Duodenal mucosa (tissue), 2 donors: ENCODE results near the gene NID1.

Experiments used
- H3K27ac ChIP-seq: one replicate; pipeline ENCODE4 v1.7.0; 2013; ENCODE audit warnings: low read depth, low read length
- H3K27me3 ChIP-seq, 2 donors: one replicate each; pipeline ENCODE4 v1.7.0; 2013; ENCODE audit warnings: low read length in 2 of 2, control low read depth in 1 of 2; ENCODE audit not compliant: insufficient read depth in 2 of 2, control insufficient read depth in 1 of 2
- H3K36me3 ChIP-seq, 2 donors: one replicate each; pipeline ENCODE4 v1.7.0; 2013; ENCODE audit warnings: low read length in 2 of 2, control low read depth in 1 of 2; ENCODE audit not compliant: insufficient read depth in 2 of 2, control insufficient read depth in 1 of 2
- H3K4me1 ChIP-seq, 2 donors: one replicate each; pipeline ENCODE4 v1.7.0; 2013; ENCODE audit warnings: low read length in 2 of 2, control low read depth in 1 of 2; ENCODE audit not compliant: insufficient read depth in 2 of 2, control insufficient read depth in 1 of 2
- H3K4me3 ChIP-seq, 2 donors: one replicate each; pipeline ENCODE4 v1.7.0; 2013; ENCODE audit warnings: low read length in 2 of 2, low read depth in 1 of 2
- H3K9ac ChIP-seq, 2 donors: one replicate each; pipeline ENCODE4 v1.7.0; 2013; ENCODE audit warnings: low read length in 2 of 2, low read depth in 1 of 2
- H3K9me3 ChIP-seq, 2 donors: one replicate each; pipeline ENCODE4 v1.7.0; 2013; ENCODE audit warnings: low read length in 2 of 2, control low read depth in 1 of 2; ENCODE audit not compliant: control insufficient read depth in 1 of 2

NID1 gene

DNA sequence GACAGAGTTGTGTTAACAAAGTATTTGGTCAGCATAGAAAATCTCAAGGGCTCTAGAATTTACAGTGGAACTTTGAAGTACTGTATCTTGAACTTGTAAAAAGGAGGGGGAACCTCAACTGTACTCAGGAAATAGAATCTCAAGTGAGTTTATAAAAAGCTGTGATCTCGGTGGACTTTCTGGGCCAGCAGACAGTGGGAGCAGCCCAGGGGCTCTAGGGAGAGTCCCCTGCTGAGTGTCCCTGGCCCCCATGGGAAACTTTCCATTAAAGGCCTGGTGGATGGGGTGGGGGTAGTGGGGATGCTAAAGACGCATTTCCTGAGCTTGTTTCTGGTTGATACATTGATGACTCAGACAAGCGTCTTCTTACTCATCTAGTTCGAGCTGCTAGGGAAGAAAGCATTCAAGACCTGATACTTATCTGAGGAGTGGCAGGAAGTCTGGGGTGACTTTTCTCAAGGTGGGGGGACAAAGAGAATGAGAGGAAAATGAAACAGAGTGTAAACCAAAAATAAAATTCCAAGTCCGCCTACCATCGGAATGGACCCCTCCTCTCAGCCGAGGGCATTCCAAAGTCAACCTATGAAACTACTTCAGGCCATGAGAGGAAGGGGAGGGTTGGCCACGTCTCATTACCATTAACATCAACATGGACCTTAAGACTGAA lies 65.5 kb downstream of the NID1 start:
- Histone ChIP-seq H3K4me3 (no peak overlapping the region), H3K27ac (no peak overlapping the region), H3K9me3 (no peaks in the 10 kb centered on the region), H3K9ac (no peak overlapping the region), H3K27me3 (no peaks in the 10 kb centered on the region), H3K4me1 (peaks cover 0 to 5% of the 10 kb centered on the region in 2 donors), H3K36me3 (no peaks in the 10 kb centered on the region)

DNA sequence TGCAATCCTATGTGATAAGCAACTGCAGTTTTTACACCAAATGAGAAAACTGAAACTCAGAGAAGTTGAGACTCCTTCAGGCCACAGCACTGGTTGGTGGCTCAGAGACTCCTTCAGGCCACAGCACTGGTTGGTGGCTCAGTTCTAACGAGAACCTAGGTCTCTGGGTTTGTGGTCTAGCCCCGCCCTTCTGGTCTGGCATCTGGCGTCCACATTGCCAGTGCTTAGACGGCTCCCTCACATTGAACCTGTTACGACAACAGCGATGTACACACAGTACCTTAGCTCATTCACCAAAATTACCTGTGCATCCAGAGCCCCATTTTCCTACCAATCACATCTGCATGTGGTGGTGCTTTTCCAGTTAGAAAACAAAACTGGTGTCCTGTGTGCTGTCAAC lies 66.1 kb downstream of the NID1 start:
- H3K27me3 ChIP-seq: no peaks in the 10 kb centered on the region
- H3K4me1 ChIP-seq: peaks cover 0 to 5% of the 10 kb centered on the region in 2 donors
- H3K4me3 ChIP-seq: no peak overlapping the region
- H3K9ac ChIP-seq: no peak overlapping the region
- no peak overlapping the region for H3K27ac ChIP-seq
- no peaks in the 10 kb centered on the region for H3K9me3 ChIP-seq
- peaks cover 0 to under 1% of the 10 kb centered on the region in 2 donors for H3K36me3 ChIP-seq

DNA sequence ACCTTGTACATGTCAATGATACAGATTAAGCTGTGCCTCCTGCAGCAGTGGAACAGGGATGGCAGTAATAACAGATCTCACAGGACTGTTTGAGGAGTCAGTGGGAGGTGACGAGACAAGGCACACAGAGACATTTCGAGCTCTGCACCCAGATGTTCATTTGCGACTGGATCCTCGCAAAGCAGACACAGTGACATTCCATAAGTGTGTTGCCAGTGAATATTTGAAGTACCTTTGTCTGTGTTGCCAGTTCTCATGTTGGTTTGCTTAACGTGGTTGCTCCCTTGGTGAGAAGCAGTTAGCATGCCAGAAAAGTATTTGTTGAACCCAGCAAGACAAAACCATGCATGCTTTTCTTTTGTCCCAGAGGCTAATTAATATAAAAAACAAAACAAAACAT lies 67.0 kb downstream of the NID1 start:
- no peaks in the 10 kb centered on the region for H3K27me3 ChIP-seq
- peaks cover 0 to 5% of the 10 kb centered on the region in 2 donors for H3K4me1 ChIP-seq
- no peak overlapping the region for H3K9ac ChIP-seq
- peaks cover 0 to 9% of the 10 kb centered on the region in 2 donors for H3K36me3 ChIP-seq
- no peak overlapping the region for H3K27ac ChIP-seq
- H3K9me3 ChIP-seq: no peaks in the 10 kb centered on the region
- no peak overlapping the region for H3K4me3 ChIP-seq

- H3K9ac ChIP-seq: no peak overlapping the region
- H3K36me3 ChIP-seq: peaks cover 0 to 9% of the 10 kb centered on the region in 2 donors
- H3K27ac ChIP-seq: no peak overlapping the region
- H3K4me3 ChIP-seq: no peak overlapping the region
- H3K27me3 ChIP-seq: no peaks in the 10 kb centered on the region
- H3K4me1 ChIP-seq: peaks cover 0 to 5% of the 10 kb centered on the region in 2 donors
- H3K9me3 ChIP-seq: no peaks in the 10 kb centered on the region
Measured at GRCh38 chr1:235997049-235997448, 67.8 kb downstream of the NID1 start.

DNA sequence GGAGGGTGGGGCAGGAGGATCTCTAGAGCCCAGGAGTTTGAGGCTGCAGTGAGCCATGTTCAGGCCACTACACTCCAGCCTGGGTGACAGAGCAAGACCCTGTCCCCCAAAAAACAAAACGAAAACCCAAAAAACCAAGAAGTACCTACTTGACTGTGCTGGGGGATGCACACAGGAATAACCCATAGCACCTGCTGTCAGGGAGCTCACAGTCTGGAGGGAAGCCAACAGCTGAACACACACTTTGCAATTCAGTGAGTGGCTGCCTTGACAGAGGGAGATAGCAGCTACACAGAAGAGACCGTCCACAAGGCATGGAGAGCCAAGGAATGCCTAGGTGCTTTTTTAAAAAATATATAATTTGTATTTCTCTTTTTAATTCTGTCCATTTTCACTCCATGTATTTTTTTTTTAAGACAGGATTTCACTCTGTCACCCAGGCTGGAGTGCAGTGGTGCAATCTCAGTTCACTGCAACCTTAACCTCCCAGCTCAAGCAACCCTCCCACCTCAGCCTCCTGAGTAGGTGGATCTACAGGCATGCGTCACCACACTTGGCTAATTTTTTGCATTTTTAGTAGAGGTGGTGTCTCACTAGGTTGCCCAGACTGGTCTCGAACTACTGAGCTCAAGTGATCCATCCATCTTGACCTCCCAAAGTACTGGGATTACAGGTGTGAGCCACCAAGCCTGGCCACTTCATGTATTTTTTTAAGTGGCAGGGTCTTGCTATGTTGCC lies 68.7 kb downstream of the NID1 start:
- Histone ChIP-seq H3K4me1 (peaks cover 0 to 1% of the 10 kb centered on the region in 2 donors), H3K36me3 (peaks cover 0 to 9% of the 10 kb centered on the region in 2 donors)

DNA sequence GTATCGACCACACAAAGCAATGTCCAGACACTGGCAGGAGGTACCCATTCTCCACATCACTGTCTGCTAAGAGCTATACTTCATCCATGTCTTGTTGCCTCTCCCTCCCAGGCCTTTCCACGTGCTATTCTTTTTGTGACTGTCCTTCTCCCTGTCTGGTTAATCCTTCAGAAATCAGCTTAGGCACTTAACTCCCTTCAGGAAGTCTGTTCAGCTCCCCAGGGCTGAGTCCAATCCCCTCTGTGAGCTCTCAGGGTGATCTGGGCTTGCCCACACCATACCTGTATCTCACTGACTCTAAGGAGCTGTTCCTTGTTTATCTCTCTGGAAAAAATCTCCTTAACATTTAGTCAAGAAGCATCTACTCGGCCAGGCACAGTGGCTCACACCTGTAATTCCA lies 69.4 kb downstream of the NID1 start:
- Histone ChIP-seq H3K27me3 (no peaks in the 10 kb centered on the region), H3K27ac (no peak overlapping the region), H3K9ac (no peak overlapping the region), H3K9me3 (no peaks in the 10 kb centered on the region), H3K4me1 (no peaks in the 10 kb centered on the region), H3K36me3 (peaks cover 0 to 11% of the 10 kb centered on the region in 2 donors), H3K4me3 (no peak overlapping the region)

More for the DNA sequence above, 68.7 kb downstream of the NID1 start:
- no peaks in the 10 kb centered on the region for H3K27me3 ChIP-seq
- H3K9ac ChIP-seq: no peak overlapping the region
- no peaks in the 10 kb centered on the region for H3K9me3 ChIP-seq
- H3K27ac ChIP-seq: no peak overlapping the region
- no peak overlapping the region for H3K4me3 ChIP-seq

DNA sequence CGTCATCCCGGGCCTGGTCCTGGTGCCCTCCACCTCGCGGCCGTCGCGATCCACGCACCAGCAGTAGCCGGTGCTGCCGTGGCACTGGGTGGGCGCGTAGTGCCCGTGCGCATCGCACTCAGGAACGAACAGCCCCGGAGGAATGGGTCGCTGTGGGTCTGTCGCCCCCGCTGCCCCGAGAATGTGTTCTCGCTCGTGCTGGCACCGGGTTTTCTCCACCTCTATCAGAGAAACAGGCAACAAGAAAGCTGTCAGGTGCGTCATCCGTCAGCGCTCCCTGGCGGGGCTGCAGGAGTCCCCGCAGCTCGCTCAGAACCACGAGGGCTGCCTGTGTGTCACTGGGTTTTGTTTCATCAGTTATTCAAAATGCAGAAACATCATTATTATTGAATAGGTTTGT lies 71.2 kb downstream of the NID1 start:
- H3K4me1 ChIP-seq: no peaks in the 10 kb centered on the region
- H3K27me3 ChIP-seq: no peaks in the 10 kb centered on the region
- peaks cover 0 to 15% of the 10 kb centered on the region in 2 donors for H3K36me3 ChIP-seq
- no peaks in the 10 kb centered on the region for H3K9me3 ChIP-seq
- no peak overlapping the region for H3K9ac ChIP-seq
- H3K4me3 ChIP-seq: no peak overlapping the region
- no peak overlapping the region for H3K27ac ChIP-seq

DNA sequence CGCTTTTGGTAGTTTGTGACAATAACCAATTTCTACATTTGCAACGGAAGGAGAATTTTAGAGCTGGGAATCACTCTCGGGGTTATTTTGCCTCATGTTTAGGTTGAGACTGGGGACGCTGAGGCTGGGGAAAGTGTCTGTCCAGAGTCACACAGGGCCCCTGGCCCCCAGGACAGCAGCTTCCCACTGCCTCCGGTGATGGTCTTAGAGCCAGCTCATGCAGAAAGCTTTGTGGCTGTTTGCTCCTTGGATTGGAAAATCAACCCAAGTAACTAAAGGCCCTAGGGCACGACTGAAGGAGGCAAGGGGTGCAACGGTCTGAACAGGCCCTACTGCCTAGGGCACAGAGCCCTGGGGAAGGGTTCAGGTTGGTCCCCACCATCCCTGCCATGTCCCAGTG lies 72.0 kb downstream of the NID1 start:
- Histone ChIP-seq H3K4me1 (no peaks in the 10 kb centered on the region), H3K9me3 (no peaks in the 10 kb centered on the region), H3K36me3 (peaks cover 0 to 15% of the 10 kb centered on the region in 2 donors), H3K4me3 (no peak overlapping the region), H3K9ac (no peak overlapping the region), H3K27ac (no peak overlapping the region), H3K27me3 (no peaks in the 10 kb centered on the region)

GRCh38 chr1:235992346-235992745 lies 72.5 kb downstream of the NID1 start:
- Histone ChIP-seq H3K4me3 (no peak overlapping the region), H3K9me3 (no peaks in the 10 kb centered on the region), H3K27ac (no peak overlapping the region), H3K4me1 (no peaks in the 10 kb centered on the region), H3K9ac (no peak overlapping the region), H3K27me3 (no peaks in the 10 kb centered on the region), H3K36me3 (peaks cover 0 to 15% of the 10 kb centered on the region in 2 donors)

- H3K4me3 ChIP-seq: no peak overlapping the region
- H3K27ac ChIP-seq: no peak overlapping the region
- no peaks in the 10 kb centered on the region for H3K9me3 ChIP-seq
- no peak overlapping the region for H3K9ac ChIP-seq
- H3K36me3 ChIP-seq: peaks cover 0 to 15% of the 10 kb centered on the region in 2 donors
- H3K4me1 ChIP-seq: no peaks in the 10 kb centered on the region
- H3K27me3 ChIP-seq: no peaks in the 10 kb centered on the region
Measured at GRCh38 chr1:235990330-235990795, 74.5 kb downstream of the NID1 start.
